Kidney (tissue), 14 donors: Measurements from ENCODE around the gene EBF4. TPM values are rescaled to one million over a fixed set of nuclear protein-coding genes. Genes with fewer than 3 reads are reported as not detected.
A peak's percentile ranks its signal among the peaks of the same experiment; 100 is the strongest.

Source experiments
- DNase-seq, 5 donors: peaks; one replicate each; pipeline ENCODE4 v3.0.0-alpha.2; 2013 to 2020
- FAIRE-seq: peaks from 2 replicates; lab custom pipeline; 2012; peaks lifted over from hg19 to GRCh38; lab: Jason Lieb, UNC
- H3K27ac ChIP-seq, 2 donors: one replicate each; pipeline ENCODE4 v1.7.0; 2013; ENCODE audit warnings: low read depth in 2 of 2, low read length in 2 of 2, inconsistent platforms in 1 of 2
- H3K27me3 ChIP-seq: one replicate; pipeline ENCODE4 v1.7.1; 2013; ENCODE audit warnings: low read length, inconsistent platforms; ENCODE audit not compliant: control insufficient read depth, insufficient read depth
- H3K36me3 ChIP-seq, 3 donors: one replicate each; pipeline versions ENCODE4 v1.7.0 to v1.7.1; 2013; ENCODE audit warnings: low read length in 3 of 3, control low read depth in 1 of 3, inconsistent platforms in 1 of 3; ENCODE audit not compliant: insufficient read depth in 3 of 3, control insufficient read depth in 2 of 3
- H3K4me1 ChIP-seq, 3 donors: one replicate each; pipeline versions ENCODE4 v1.7.0 to v1.7.1; 2013; ENCODE audit warnings: low read length in 3 of 3, inconsistent platforms in 1 of 3, low read depth in 1 of 3; ENCODE audit not compliant: control insufficient read depth in 2 of 3, insufficient read depth in 2 of 3
- H3K4me3 ChIP-seq, 3 donors: one replicate each; pipeline versions ENCODE4 v1.7.0 to v1.8.1; 2013; ENCODE audit warnings: low read length in 3 of 3, control low read depth in 1 of 3, inconsistent platforms in 1 of 3
- H3K9ac ChIP-seq, 3 donors: one replicate each; pipeline versions ENCODE4 v1.7.0 to v1.7.1; 2013; ENCODE audit warnings: low read length in 3 of 3, control low read depth in 1 of 3, inconsistent platforms in 1 of 3
- H3K9me3 ChIP-seq, 3 donors: one replicate each; pipeline versions ENCODE4 v1.7.0 to v1.7.1; 2013; ENCODE audit warnings: low read length in 3 of 3, control low read depth in 1 of 3, inconsistent platforms in 1 of 3; ENCODE audit not compliant: control insufficient read depth in 2 of 3, insufficient read depth in 1 of 3
- intact Hi-C: fragments of 100-400 bp; cut with DNase I; formaldehyde crosslinking; loops from one replicate; pipeline ENCODE4 v1.11.1; 2022
- polyA plus RNA-seq: library from polyadenylated mRNA; stranded (reverse); fragments of 350-450 nt; fragmentation: Illumina TruSeq; extraction: RNeasy Lipid Tissue Mini Kit (QIAGEN cat#74804); gene quantifications from one replicate; pipeline ENCODE4 v1.2.3, GENCODE V29; 2014; ENCODE audit warnings: low read depth, low replicate concordance; ENCODE audit not compliant: insufficient read depth
- total RNA-seq: library from RNA; stranded (reverse); fragmentation: NEBNext Ultra II Directional; extraction: Animal tissue kit (Norgen Biotek cat#: 25700); gene quantifications from one replicate; pipeline ENCODE4 v1.2.1, GENCODE V29; 2021
- TF ChIP-seq, protein P1 (sequence below): IDR thresholded peaks from 3 replicates; pipeline ENCODE4 v1.5.1; 2012; ENCODE audit warnings: mild to moderate bottlenecking, moderate library complexity, borderline replicate concordance; ENCODE audit not compliant: insufficient read depth; ENCODE audit errors: extremely low read depth
- donor health status: control.
- donor health status: control.
- donor health status: control.
- donor health status: control.
- donor health status: control.
- donor health status: DM: yes; HTN: yes; CAD: no.
- donor health status: Normal renal cell carcinoma (clear cell type).

Gene EBF4
- total and polyA plus RNA-seq, 2 donors from 2014 or later, result 8.8 to 10.2 TPM

DNA sequence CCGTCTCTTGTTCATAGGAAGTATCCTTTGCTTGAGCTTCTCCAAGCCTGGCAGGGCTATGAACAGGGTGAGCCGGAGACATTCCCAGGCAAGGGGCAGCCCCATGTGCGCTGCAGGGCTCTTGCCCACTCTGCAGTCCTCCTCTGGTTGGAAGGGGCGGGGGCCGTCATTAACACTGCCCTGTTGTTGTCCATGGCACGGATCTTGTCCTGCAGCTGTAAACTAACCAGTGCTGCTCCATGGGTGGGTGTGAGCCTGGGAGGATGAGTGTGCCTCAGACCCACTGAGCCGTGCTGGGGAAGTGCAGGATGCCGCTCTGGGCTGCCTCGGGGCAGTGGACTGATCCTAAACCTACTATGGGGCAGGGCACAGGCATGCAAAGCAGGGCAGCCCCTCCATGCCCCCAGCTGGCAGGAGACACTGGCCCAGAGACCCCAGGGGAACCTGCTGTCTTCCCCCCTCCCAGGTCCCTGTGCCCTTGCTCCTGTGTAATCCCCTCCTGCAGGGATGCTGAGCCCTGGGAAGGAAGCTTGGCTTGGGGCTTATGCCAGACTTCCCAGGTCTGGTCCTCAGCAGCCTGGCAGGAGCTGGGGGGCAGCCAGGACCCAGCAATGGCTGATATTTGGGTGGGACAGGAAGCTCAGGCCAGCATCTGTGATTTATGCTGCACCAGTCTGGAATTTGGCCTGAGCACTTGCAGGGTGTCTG lies 8.5 kb downstream of the EBF4 start:
- no peaks in the 10 kb centered on the region for H3K36me3 ChIP-seq
- H3K4me3 ChIP-seq, result no peak overlapping the region
- no peaks in the 10 kb centered on the region for H3K4me1 ChIP-seq
- intact Hi-C loops, result no loop called here
- DNase-seq (peak in 3 of 5 donors; percentile 13 to 37 (median 18)), FAIRE-seq (no peak)
- no peaks in the 10 kb centered on the region for H3K27me3 ChIP-seq
- no peak overlapping the region for H3K27ac ChIP-seq
- TF ChIP-seq, protein P1, sequence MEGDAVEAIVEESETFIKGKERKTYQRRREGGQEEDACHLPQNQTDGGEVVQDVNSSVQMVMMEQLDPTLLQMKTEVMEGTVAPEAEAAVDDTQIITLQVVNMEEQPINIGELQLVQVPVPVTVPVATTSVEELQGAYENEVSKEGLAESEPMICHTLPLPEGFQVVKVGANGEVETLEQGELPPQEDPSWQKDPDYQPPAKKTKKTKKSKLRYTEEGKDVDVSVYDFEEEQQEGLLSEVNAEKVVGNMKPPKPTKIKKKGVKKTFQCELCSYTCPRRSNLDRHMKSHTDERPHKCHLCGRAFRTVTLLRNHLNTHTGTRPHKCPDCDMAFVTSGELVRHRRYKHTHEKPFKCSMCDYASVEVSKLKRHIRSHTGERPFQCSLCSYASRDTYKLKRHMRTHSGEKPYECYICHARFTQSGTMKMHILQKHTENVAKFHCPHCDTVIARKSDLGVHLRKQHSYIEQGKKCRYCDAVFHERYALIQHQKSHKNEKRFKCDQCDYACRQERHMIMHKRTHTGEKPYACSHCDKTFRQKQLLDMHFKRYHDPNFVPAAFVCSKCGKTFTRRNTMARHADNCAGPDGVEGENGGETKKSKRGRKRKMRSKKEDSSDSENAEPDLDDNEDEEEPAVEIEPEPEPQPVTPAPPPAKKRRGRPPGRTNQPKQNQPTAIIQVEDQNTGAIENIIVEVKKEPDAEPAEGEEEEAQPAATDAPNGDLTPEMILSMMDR, result no peak
- H3K9ac ChIP-seq, result no peak overlapping the region
- H3K9me3 ChIP-seq, result no peaks in the 10 kb centered on the region

DNA sequence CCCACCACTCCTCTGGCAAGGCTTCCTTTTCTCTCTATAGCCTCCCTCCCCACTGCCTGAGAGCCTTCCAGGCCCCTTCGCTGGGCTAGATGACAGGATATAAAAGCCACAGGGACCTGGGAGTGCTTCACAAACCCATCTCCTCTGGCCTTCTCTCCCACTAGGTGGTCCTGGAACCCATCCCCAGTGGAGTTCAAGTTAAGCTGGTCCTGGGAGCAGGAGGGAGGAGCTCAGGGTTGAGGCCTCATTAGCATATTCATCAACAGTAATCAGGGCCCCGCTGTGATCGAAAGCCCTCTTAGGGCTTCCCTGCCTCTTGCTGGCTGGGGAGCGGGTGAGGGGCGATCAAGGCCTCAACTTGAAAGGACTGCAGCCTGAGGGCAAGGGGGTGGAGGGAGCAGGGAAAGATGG lies 9.1 kb downstream of the EBF4 start:
- TF ChIP-seq, protein P1, result no peak
- no peaks in the 10 kb centered on the region for H3K27me3 ChIP-seq
- no peak overlapping the region for H3K9ac ChIP-seq
- no peaks in the 10 kb centered on the region for H3K9me3 ChIP-seq
- H3K27ac ChIP-seq, result no peak overlapping the region
- H3K4me1 ChIP-seq, result no peaks in the 10 kb centered on the region
- FAIRE-seq (no peak), DNase-seq (peak in 1 of 5 donors; percentile 32)
- H3K36me3 ChIP-seq, result no peaks in the 10 kb centered on the region
- no peak overlapping the region for H3K4me3 ChIP-seq
- intact Hi-C loops, result no loop called here

DNA sequence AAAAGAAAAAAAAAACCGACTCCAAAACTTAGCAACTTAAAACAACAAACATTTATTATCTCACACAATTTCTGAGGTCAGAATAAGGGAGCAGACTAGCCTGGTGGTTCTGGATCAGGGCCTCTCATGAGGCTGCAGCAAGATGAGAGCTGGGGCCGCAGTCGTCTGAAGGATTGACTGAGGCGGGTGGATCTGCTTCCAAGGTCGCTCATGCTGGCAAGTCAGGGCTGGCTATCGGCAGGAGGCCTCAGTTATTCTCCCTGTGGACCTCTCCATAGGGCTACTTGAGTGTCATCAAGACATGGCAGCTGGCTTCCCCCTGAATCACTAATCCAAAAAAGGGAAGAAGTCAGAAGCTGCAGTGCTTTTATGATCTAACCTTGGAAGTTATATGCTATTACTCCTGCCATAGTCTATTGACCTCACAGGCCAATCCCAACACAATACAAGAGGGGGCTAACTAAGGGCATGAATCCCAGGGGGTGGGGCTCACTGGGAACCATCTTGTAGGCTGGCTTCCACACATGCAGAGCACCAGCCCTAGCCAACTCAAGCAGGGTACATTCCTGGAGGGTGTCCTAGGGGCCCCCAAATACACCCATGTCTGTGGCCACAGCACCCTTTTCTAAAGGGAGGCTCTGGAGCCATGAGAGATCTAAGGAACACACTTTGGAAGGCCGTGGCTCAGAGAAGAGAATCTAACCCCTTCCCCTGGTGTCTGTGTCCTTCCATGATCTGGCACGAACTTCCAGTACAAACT lies 11.3 kb downstream of the EBF4 start:
- no peaks in the 10 kb centered on the region for H3K4me1 ChIP-seq
- FAIRE-seq (no peak), DNase-seq (no peak)
- intact Hi-C loops, result no loop called here
- no peaks in the 10 kb centered on the region for H3K36me3 ChIP-seq
- H3K9me3 ChIP-seq, result no peaks in the 10 kb centered on the region
- H3K27me3 ChIP-seq, result no peaks in the 10 kb centered on the region
- no peak overlapping the region for H3K27ac ChIP-seq
- TF ChIP-seq, protein P1, result no peak
- no peak overlapping the region for H3K9ac ChIP-seq
- no peak overlapping the region for H3K4me3 ChIP-seq
